Endothelial cell of umbilical vein (primary cell): ENCODE results near the gene MFNG.

Experiments used
- EZH2 ChIP-seq: IDR thresholded peaks from 2 replicates; pipeline ENCODE4 v1.6.1; 2012; ENCODE audit warnings: borderline replicate concordance, low read depth, mild to moderate bottlenecking, moderate library complexity, low read length, inconsistent platforms; ENCODE audit not compliant: severe bottlenecking
- JUN ChIP-seq: IDR thresholded peaks from 2 replicates; pipeline ENCODE4 v1.6.1; 2011; ENCODE audit warnings: borderline replicate concordance, low read depth; ENCODE audit not compliant: insufficient read length, insufficient read depth
- MYC ChIP-seq: IDR thresholded peaks from one replicate; pipeline ENCODE4 v1.6.1; 2011; ENCODE audit warnings: mild to moderate bottlenecking, low read depth, low read length
- POLR2A ChIP-seq: IDR thresholded peaks from 2 replicates; pipeline ENCODE4 v1.6.1; 2012; ENCODE audit warnings: low read depth, mild to moderate bottlenecking, control low read depth, low read length
- TF ChIP-seq, protein P1 (sequence below), 2 donors: IDR thresholded peaks; 1 replicate in 1 of 2; 2 replicates in 1 of 2; pipeline ENCODE4 v1.5.1; 2011; ENCODE audit warnings: low read length in 2 of 2, mild to moderate bottlenecking in 2 of 2, moderate library complexity in 2 of 2, control low read depth in 1 of 2, inconsistent platforms in 1 of 2, low read depth in 1 of 2; ENCODE audit not compliant: insufficient read depth in 1 of 2; ENCODE audit errors: extremely low read depth in 1 of 2
- TF ChIP-seq, protein P2 (sequence below): IDR thresholded peaks from 2 replicates; pipeline ENCODE4 v1.6.1; 2011; ENCODE audit not compliant: insufficient read depth, insufficient read length

DNA sequence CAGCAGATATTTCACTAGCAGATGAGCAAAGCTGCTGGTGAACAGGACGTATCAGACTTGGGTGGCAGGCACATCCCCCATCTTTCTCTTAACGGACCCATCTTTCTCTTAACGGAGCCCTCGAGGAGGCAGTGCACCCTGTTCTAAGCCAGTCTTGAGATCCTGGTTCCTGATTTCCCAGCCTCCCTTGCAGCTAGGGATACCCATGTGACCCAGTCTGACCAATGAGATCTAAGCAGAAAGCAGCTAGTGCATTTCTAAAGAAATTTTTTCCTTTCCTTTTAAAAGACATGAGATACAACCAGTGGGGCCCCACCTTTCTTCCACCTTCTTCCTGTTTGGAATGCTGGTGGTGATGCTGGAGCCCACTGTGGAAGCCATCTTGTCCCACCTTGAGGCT, 45.3 kb downstream of the MFNG start:
- TF ChIP-seq, protein P1, sequence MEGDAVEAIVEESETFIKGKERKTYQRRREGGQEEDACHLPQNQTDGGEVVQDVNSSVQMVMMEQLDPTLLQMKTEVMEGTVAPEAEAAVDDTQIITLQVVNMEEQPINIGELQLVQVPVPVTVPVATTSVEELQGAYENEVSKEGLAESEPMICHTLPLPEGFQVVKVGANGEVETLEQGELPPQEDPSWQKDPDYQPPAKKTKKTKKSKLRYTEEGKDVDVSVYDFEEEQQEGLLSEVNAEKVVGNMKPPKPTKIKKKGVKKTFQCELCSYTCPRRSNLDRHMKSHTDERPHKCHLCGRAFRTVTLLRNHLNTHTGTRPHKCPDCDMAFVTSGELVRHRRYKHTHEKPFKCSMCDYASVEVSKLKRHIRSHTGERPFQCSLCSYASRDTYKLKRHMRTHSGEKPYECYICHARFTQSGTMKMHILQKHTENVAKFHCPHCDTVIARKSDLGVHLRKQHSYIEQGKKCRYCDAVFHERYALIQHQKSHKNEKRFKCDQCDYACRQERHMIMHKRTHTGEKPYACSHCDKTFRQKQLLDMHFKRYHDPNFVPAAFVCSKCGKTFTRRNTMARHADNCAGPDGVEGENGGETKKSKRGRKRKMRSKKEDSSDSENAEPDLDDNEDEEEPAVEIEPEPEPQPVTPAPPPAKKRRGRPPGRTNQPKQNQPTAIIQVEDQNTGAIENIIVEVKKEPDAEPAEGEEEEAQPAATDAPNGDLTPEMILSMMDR (IDR thresholded peaks at IDR 0.05; ENCODE audit: extremely low read depth in 1 of 2, insufficient read depth in 1 of 2, low read depth in 1 of 2, low read length in 2 of 2), result no peak
- TF ChIP-seq POLR2A (no peak), EZH2 (no peak), MYC (no peak), JUN (no peak)
- TF ChIP-seq, protein P2, sequence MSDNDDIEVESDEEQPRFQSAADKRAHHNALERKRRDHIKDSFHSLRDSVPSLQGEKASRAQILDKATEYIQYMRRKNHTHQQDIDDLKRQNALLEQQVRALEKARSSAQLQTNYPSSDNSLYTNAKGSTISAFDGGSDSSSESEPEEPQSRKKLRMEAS, result no peak
